Stomach (tissue), 9 donors: ENCODE data around the gene SLC17A9. TPM values are rescaled to one million over a fixed set of nuclear protein-coding genes. Genes with fewer than 3 reads are reported as not detected.

Source experiments
- DNase-seq, 2 donors: peaks; one replicate each; pipeline versions ENCODE4 v3.0.0 to v3.0.0-alpha.2; 2013 to 2019
- H3K27ac ChIP-seq, 5 donors: fragments of 200-600 bp in 4 of 5; sonication (generic) in 4 of 5; one replicate each; pipeline ENCODE4 v1.5.1; 2013 to 2019; ENCODE audit warnings: mild to moderate bottlenecking in 1 of 5, moderate library complexity in 1 of 5
- H3K27me3 ChIP-seq, 3 donors: fragments of 200-600 bp; sonication (generic); one replicate each; pipeline ENCODE4 v1.5.1; 2017 to 2019; ENCODE audit warnings: mixed run types in 1 of 3
- H3K36me3 ChIP-seq, 4 donors: fragments of 200-600 bp; sonication (generic); 1 replicate in 3 of 4; 2 replicates in 1 of 4; pipeline ENCODE4 v1.5.1; 2016 to 2019
- H3K4me1 ChIP-seq, 4 donors: fragments of 200-600 bp; sonication (generic); one replicate each; pipeline ENCODE4 v1.5.1; 2016 to 2019
- H3K4me3 ChIP-seq, 4 donors: fragments of 200-600 bp; sonication (generic) in 3 of 4; one replicate each; pipeline ENCODE4 v1.5.1; 2016 to 2019; ENCODE audit warnings: mild to moderate bottlenecking in 1 of 4
- H3K9me3 ChIP-seq, 4 donors: fragments of 200-600 bp; sonication (generic); one replicate each; pipeline ENCODE4 v1.5.1; 2016 to 2019
- EP300 ChIP-seq: sonication (generic); formaldehyde crosslinking; IDR thresholded peaks from one replicate; pipeline ENCODE4 v1.6.1; 2017; ENCODE audit warnings: antibody characterized with exemption
- POLR2A ChIP-seq, 4 donors: fragments of 450-650 bp; IDR thresholded peaks; one replicate each; pipeline ENCODE4 v1.6.1; 2016; ENCODE audit warnings: antibody characterized with exemption in 4 of 4, control low read depth in 2 of 4, mild to moderate bottlenecking in 1 of 4, moderate library complexity in 1 of 4
- POLR2AphosphoS5 ChIP-seq, 3 donors: sonication (generic); formaldehyde crosslinking; IDR thresholded peaks; one replicate each; pipeline ENCODE4 v1.6.1; 2016; ENCODE audit warnings: antibody characterized with exemption in 3 of 3
- WGBS, 5 donors: extraction: QIAGEN DNeasy Blood & Tissue Kit in 3 of 5; methylation state at CpG; one replicate each; pipeline versions ENCODE4 v1.1.5 to v1.1.7; 2013 to 2018; 5-methylcytosine and 5-hydroxymethylcytosine counted together
- intact Hi-C: fragments of 100-400 bp; cut with DNase I; formaldehyde crosslinking; loops from one replicate; pipeline ENCODE4 v1.15.1; 2023; ENCODE audit warnings: low total_unique reads
- polyA plus RNA-seq, 3 donors: library from polyadenylated mRNA; stranded (reverse); fragments of 200-250 nt; gene quantifications; one replicate each; pipeline ENCODE4 v1.2.3, GENCODE V29; 2013
- total RNA-seq, 5 donors: library from RNA; depleted of rRNA; stranded (reverse); fragments of >200 nt; gene quantifications; one replicate each; pipeline versions ENCODE4 v1.1.0 to v1.2.3, GENCODE V29; 2014 to 2016
- TF ChIP-seq, protein P1 (sequence below), 7 experiments: fragments of 450-650 bp in 4 of 7; fragments of 200-600 bp in 3 of 7; sonication (generic) in 3 of 7; IDR thresholded peaks; one replicate each; pipeline ENCODE4 v1.5.1; 2016 to 2019; ENCODE audit warnings: antibody characterized with exemption in 7 of 7, control low read depth in 2 of 7, mild to moderate bottlenecking in 1 of 7
- donor health status: healthy with polysubstance abuse.
- donor health status: Bipolar disorder and iron deficiency.
- donor health status: healthy.

Gene SLC17A9
- total and polyA plus RNA-seq, 8 donors: 1.1 to 76.4 (median 12.6) TPM

DNA sequence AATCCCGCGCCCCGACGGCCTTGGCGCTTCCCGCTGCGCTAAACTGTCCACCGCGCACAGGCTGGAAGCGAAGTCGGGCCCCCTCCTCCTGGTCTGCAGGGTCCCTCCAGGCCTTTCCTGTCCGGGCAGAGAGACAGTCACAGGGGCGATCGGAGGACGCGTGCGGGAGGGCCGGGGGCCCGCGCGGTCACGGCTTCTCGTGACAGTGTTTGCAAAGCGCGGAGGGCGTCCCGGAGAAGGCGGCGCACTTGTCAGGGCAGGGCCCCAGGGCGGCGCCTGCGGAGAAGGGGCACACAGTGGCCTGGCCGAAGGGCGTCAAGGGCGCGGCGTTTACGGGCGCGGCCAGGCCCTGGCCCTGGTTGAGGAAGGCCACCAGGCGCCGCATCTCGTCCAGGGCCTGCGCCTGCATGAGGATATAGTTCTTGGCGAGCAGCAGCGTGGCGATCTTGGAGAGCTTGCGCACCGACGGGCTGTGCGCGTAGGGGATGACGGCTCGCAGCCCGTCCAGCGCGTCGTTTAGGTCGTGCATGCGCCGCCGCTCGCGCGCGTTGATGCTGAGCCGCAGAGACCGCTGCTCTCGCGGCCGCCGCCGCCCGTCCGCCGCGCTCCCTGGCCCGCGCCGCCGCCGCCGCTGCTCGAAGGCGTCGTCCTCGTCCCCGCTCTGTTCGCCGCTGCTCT is 53.5 kb downstream of the SLC17A9 start:
- H3K9me3 ChIP-seq: no peaks in the 10 kb centered on the region
- H3K36me3 ChIP-seq: no peaks in the 10 kb centered on the region
- no peak overlapping the region for H3K27ac ChIP-seq
- H3K4me1 ChIP-seq: peaks cover 18 to 53% (median 49%) of the 10 kb centered on the region in 4 donors
- 1 to 4% (median 3%) methylated on average over 19 to 90 of the region's 90 CpGs for WGBS, 5 donors
- intact Hi-C loops: loop anchor here (10.0 kb wide), 2 partner anchors 101 to 131 kb away; no protein-coding TSS in a partner anchor
- peak in 1 of 2 donors; percentile 55 for DNase-seq
- no peak for TF ChIP-seq EP300
- TF ChIP-seq POLR2A (IDR thresholded peaks at IDR 0.05): no peak
- TF ChIP-seq, protein P1, sequence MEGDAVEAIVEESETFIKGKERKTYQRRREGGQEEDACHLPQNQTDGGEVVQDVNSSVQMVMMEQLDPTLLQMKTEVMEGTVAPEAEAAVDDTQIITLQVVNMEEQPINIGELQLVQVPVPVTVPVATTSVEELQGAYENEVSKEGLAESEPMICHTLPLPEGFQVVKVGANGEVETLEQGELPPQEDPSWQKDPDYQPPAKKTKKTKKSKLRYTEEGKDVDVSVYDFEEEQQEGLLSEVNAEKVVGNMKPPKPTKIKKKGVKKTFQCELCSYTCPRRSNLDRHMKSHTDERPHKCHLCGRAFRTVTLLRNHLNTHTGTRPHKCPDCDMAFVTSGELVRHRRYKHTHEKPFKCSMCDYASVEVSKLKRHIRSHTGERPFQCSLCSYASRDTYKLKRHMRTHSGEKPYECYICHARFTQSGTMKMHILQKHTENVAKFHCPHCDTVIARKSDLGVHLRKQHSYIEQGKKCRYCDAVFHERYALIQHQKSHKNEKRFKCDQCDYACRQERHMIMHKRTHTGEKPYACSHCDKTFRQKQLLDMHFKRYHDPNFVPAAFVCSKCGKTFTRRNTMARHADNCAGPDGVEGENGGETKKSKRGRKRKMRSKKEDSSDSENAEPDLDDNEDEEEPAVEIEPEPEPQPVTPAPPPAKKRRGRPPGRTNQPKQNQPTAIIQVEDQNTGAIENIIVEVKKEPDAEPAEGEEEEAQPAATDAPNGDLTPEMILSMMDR (IDR thresholded peaks at IDR 0.05): no peak
- peak overlapping the region in 3 of 4 donors; percentile 14 to 29 (median 22) for H3K4me3 ChIP-seq
- peaks cover 56 to 100% (median 98%) of the 10 kb centered on the region in 3 donors for H3K27me3 ChIP-seq

DNA sequence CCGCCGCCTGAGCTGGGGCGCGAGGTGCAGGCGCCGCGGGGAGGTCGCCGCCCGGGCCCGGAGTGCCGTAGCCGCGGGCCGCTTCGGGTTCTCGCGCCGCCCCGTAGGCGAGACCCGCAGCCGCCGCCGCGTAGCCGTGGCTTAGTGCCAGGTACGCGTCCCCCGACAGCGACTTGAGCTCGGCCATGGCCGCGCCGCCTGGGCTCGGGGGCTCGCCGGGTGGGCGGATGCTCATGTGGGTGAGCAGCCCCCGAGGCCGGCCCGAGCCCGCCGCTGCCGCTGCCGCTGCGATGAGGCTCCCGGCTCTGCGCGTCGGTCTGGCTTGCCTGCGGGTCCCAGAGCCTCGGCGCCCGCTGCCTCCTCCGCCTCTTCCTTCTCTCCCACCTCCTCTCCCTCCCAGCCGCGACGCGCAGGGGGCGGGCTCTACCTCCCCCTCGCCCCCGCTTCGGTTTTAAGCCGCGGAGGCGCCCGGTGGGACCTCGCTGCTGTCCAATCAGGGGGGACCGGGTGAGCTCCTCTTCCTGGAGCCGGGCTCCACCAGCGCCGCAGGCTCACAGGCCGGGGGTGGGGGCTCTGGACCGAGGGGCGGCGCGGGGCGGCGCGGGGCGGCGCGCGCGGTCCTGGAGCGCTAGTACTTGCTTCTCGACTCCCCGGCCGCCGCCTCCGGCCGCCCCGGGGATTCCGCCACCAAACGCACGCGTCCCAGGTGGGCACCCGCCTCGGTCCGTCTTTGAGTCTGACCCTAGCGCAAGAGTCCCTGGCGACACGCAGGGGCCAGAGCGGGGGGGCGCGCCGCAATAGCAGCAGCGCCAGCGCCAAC is 54.2 kb downstream of the SLC17A9 start, which contains the start of gene BHLHE23:
Gene BHLHE23, minus strand, starts transcription at position 425 of the 820 bp plus-strand sequence. Its CDS starts 190 bp downstream, at position 235.
- Histone ChIP-seq H3K4me1 (peaks cover 18 to 53% (median 49%) of the 10 kb centered on the region in 4 donors), H3K9me3 (no peaks in the 10 kb centered on the region), H3K36me3 (no peaks in the 10 kb centered on the region), H3K27ac (no peak within 1 kb of the TSS), H3K4me3 (peak within 1 kb of the TSS; percentile 9 to 29 (median 18)), H3K27me3 (peaks cover 56 to 100% (median 98%) of the 10 kb centered on the region in 3 donors)
- intact Hi-C loops: loop anchor here (10.0 kb wide), 2 partner anchors 102 to 132 kb away; no protein-coding TSS in a partner anchor
- WGBS, 5 donors: 0 to 3% (median 2%) methylated on average over 22 to 110 of the region's 110 CpGs
- peak in 1 of 2 donors; percentile 66 for DNase-seq
- no peak for TF ChIP-seq POLR2AphosphoS5 (IDR thresholded peaks at IDR 0.05)
- TF ChIP-seq, protein P1 (IDR thresholded peaks at IDR 0.05): no peak
- no peak for TF ChIP-seq POLR2A (IDR thresholded peaks at IDR 0.05)
- TF ChIP-seq EP300: no peak

DNA sequence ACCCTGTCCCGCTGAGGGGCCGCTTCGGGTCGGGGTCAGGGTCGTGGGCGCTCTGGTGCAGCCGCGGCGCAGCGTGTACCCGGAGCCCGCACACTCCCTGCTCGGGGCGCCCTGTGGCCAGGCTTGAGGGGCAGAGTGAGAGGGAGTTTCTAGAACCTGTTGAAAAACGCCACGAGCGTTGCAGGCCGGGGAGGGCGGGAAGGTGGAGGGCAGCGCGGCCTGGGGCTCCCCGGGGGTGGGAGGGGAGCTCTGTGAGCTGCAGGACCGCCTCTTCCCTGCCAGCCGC is 54.8 kb downstream of the SLC17A9 start:
- 0 to 5% (median 2%) methylated on average over 1 to 24 of the region's 24 CpGs for WGBS, 5 donors
- DNase-seq: no peak
- intact Hi-C loops: loop anchor here (10.0 kb wide), 2 partner anchors 103 to 133 kb away; no protein-coding TSS in a partner anchor
- Histone ChIP-seq H3K9me3 (peaks cover 0 to under 1% (median under 1%) of the 10 kb centered on the region in 4 donors), H3K27ac (no peak overlapping the region), H3K4me1 (peaks cover 18 to 53% (median 49%) of the 10 kb centered on the region in 4 donors), H3K27me3 (peaks cover 56 to 100% (median 98%) of the 10 kb centered on the region in 3 donors), H3K4me3 (peak overlapping the region in 2 of 4 donors; percentile 22 to 29), H3K36me3 (no peaks in the 10 kb centered on the region)
- TF ChIP-seq POLR2A (IDR thresholded peaks at IDR 0.05) (no peak), EP300 (no peak), POLR2AphosphoS5 (IDR thresholded peaks at IDR 0.05) (no peak)
- TF ChIP-seq, protein P1 (IDR thresholded peaks at IDR 0.05): no peak
